Upper lobe of left lung (tissue), 4 donors: ENCODE data around the gene DDIT3.

ENCODE experiments used
- EP300 ChIP-seq, 4 donors: sonication (generic); formaldehyde crosslinking; IDR thresholded peaks; one replicate each; pipeline ENCODE4 v1.5.1; 2017; ENCODE audit warnings: antibody characterized with exemption in 4 of 4, control low read depth in 2 of 4
- POLR2A ChIP-seq, 4 donors: fragments of 450-650 bp; IDR thresholded peaks; one replicate each; pipeline ENCODE4 v1.5.1; 2016 to 2017; ENCODE audit warnings: antibody characterized with exemption in 4 of 4, mild to moderate bottlenecking in 2 of 4
- POLR2AphosphoS5 ChIP-seq, 2 donors: sonication (generic); formaldehyde crosslinking; IDR thresholded peaks; one replicate each; pipeline ENCODE4 v1.5.1; 2017; ENCODE audit warnings: antibody characterized with exemption in 2 of 2
- TF ChIP-seq, protein P1 (sequence below), 6 experiments: fragments of 450-650 bp in 4 of 6; fragments of 200-600 bp in 2 of 6; sonication (generic) in 2 of 6; IDR thresholded peaks; one replicate each; pipeline ENCODE4 v1.5.1; 2016 to 2019; ENCODE audit warnings: antibody characterized with exemption in 6 of 6

DNA sequence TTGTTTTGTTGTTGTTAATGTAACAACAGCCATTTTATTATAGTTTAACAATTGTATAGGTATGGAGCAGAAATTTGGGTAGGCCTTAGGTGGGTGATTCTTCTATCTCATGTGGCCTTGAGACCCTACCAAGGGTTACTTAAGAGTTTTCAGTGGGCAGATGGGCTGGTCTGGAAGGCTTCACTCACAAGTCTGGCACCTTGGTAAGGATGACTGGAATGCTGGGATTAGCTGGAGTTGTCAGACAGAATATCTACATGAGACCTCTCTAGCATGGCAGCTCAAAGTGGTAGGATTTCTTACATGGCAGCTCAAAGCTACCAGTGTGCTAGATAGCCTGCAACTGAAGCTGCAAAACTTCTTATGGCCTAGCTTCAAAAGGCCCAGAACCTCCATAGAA is 34.6 kb downstream of the DDIT3 start:
- TF ChIP-seq EP300 (IDR thresholded peaks at IDR 0.05): no peak
- TF ChIP-seq POLR2A (IDR thresholded peaks at IDR 0.05): no peak
- TF ChIP-seq, protein P1, sequence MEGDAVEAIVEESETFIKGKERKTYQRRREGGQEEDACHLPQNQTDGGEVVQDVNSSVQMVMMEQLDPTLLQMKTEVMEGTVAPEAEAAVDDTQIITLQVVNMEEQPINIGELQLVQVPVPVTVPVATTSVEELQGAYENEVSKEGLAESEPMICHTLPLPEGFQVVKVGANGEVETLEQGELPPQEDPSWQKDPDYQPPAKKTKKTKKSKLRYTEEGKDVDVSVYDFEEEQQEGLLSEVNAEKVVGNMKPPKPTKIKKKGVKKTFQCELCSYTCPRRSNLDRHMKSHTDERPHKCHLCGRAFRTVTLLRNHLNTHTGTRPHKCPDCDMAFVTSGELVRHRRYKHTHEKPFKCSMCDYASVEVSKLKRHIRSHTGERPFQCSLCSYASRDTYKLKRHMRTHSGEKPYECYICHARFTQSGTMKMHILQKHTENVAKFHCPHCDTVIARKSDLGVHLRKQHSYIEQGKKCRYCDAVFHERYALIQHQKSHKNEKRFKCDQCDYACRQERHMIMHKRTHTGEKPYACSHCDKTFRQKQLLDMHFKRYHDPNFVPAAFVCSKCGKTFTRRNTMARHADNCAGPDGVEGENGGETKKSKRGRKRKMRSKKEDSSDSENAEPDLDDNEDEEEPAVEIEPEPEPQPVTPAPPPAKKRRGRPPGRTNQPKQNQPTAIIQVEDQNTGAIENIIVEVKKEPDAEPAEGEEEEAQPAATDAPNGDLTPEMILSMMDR (IDR thresholded peaks at IDR 0.05): no peak
- TF ChIP-seq POLR2AphosphoS5 (IDR thresholded peaks at IDR 0.05): no peak
